ENCODE measurements around the gene EEF2.

The EEF2 gene

DNA sequence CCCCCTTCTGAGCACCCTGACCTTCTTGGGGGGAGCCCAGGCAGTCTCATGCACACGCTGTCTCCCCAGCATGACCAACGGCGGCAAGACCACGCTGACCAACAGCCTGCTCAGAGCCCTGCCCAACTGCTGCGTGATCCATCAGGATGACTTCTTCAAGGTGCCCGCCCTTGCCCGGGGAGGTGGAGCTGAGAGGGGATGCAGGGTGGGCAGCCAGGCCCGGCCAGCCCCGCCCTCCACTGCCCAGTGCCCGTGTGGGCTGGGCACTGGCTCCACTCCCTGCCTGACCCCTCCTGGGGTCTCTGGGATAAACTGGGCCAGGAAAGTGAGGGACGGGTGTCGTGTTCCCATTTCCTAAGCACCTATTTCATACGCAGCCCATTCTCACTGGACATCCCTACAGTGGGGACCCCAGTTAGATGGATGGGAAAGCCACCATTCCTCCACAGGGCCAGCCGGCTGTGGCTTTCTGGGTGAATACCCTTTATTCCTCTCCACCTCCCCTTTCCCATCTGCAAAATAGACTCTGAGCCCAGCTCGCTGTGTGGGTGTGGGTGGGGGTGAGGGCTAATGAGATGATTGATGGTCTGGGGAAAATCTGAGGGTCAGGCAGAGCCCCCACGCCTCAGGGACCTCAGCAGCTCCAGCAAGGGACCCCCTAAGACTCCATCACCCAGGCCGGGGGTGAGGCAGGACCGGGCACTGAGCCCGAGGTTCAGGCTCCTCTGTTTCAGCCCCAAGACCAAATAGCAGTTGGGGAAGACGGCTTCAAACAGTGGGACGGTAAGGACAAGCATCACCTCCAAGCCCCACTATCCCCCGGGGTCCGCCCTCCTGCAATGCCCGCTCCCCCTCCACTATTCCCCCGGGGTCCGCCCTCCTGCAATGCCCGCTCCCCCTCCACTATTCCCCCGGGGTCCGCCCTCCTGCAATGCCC is 48.5 kb downstream of the EEF2 start:
- peaks cover 0 to 15% (median 6%) of the 10 kb centered on the region in 10 experiments; a peak in 15 of 20 replicates for H3K4me1 ChIP-seq
- peaks cover 0 to 5% (median 0%) of the 10 kb centered on the region in 11 experiments; a peak in 5 of 22 replicates for H4K20me1 ChIP-seq
- no peaks in the 10 kb centered on the region for H3K9me3 ChIP-seq (replicated peaks in 1 of 11)
- H3K9ac ChIP-seq, result no peak overlapping the region
- no peak overlapping the region for H3K27ac ChIP-seq
- peaks cover 39 to 54% (median 52%) of the 10 kb centered on the region in 11 experiments for H3K27me3 ChIP-seq
- no peak overlapping the region for H3K4me3 ChIP-seq
- H3K4me2 ChIP-seq, result no peak overlapping the region
- H3K36me3 ChIP-seq, result no peaks in the 10 kb centered on the region
- no peak for TF ChIP-seq Cebpa-rat (IDR thresholded peaks at IDR 0.05)

GRCh38 chr19:3932931-3933810 is 52.1 kb downstream of the EEF2 start, which contains the start of gene NMRK2:
Gene NMRK2 (plus strand): TSS chr19:3933069. CDS start chr19:3933672, 603 bp downstream.
- Histone ChIP-seq H3K9me3 (replicated peaks in 1 of 11) (no peaks in the 10 kb centered on the region), H3K4me3 (no peak within 1 kb of the TSS), H3K4me2 (peak within 1 kb of the TSS in 10 of 11 experiments; percentile 29 to 66 (median 44); a peak in 16 of 22 replicates), H3K4me1 (peaks cover 0 to 15% (median 6%) of the 10 kb centered on the region in 10 experiments; a peak in 15 of 20 replicates), H4K20me1 (peaks cover 0 to 5% (median 0%) of the 10 kb centered on the region in 11 experiments; a peak in 5 of 22 replicates), H3K27ac (no peak within 1 kb of the TSS), H3K36me3 (no peaks in the 10 kb centered on the region), H3K27me3 (peaks cover 48 to 63% (median 60%) of the 10 kb centered on the region in 11 experiments), H3K9ac (no peak within 1 kb of the TSS)
- TF ChIP-seq Cebpa-rat (IDR thresholded peaks at IDR 0.05), result no peak

- Histone ChIP-seq H3K4me2 (no peak overlapping the region), H3K4me3 (no peak overlapping the region), H3K27me3 (peaks cover 46 to 52% (median 50%) of the 10 kb centered on the region in 11 experiments), H3K9me3 (replicated peaks in 1 of 11) (no peaks in the 10 kb centered on the region), H3K4me1 (peaks cover 0 to 9% (median 6%) of the 10 kb centered on the region in 10 experiments; a peak in 15 of 20 replicates), H3K36me3 (no peaks in the 10 kb centered on the region), H3K27ac (no peak overlapping the region), H3K9ac (no peak overlapping the region), H4K20me1 (peaks cover 0 to 5% (median 0%) of the 10 kb centered on the region in 11 experiments; a peak in 2 of 22 replicates)
- no peak for TF ChIP-seq Cebpa-rat (IDR thresholded peaks at IDR 0.05)
Observed at GRCh38 chr19:3931041-3931440, 54.2 kb downstream of the EEF2 start.

All from BLaER1 treated with 17β-estradiol and CSF1 and Interleukin-3, amounts not matched to agents 10 nM and 100 nM (cell line).